ENCODE measurements around the gene KRT6A.
"Not testable (repeated sequence)": the region's sequence is repeated elsewhere in the genome, so short reads cannot be mapped to it uniquely, and the experiment has no call there.

Gene KRT6A

GRCh38 chr12:52506858-52507715 is 14.0 kb upstream of the KRT6A start:
- H3K4me1 ChIP-seq (ENCODE audit: insufficient read depth, low read length), result no peaks in the 10 kb centered on the region
- DNase-seq, result no peak
- H2AFZ ChIP-seq (ENCODE audit: low read depth, low read length), result no peak overlapping the region
- H3K4me3 ChIP-seq (ENCODE audit: low read depth in 1 of 2, low read length in 2 of 2), result no peak overlapping the region
- no peaks in the 10 kb centered on the region for H3K36me3 ChIP-seq (ENCODE audit: insufficient read depth, low read length)
- no peaks in the 10 kb centered on the region for H3K27me3 ChIP-seq (ENCODE audit: insufficient read depth, low read length, poor library complexity)
- H4K20me1 ChIP-seq (ENCODE audit: insufficient read depth, low read length), result no peaks in the 10 kb centered on the region
- TF ChIP-seq, protein P1, sequence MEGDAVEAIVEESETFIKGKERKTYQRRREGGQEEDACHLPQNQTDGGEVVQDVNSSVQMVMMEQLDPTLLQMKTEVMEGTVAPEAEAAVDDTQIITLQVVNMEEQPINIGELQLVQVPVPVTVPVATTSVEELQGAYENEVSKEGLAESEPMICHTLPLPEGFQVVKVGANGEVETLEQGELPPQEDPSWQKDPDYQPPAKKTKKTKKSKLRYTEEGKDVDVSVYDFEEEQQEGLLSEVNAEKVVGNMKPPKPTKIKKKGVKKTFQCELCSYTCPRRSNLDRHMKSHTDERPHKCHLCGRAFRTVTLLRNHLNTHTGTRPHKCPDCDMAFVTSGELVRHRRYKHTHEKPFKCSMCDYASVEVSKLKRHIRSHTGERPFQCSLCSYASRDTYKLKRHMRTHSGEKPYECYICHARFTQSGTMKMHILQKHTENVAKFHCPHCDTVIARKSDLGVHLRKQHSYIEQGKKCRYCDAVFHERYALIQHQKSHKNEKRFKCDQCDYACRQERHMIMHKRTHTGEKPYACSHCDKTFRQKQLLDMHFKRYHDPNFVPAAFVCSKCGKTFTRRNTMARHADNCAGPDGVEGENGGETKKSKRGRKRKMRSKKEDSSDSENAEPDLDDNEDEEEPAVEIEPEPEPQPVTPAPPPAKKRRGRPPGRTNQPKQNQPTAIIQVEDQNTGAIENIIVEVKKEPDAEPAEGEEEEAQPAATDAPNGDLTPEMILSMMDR (IDR thresholded peaks at IDR 0.05; ENCODE audit: borderline replicate concordance, extremely low read depth, low read length, poor library complexity, severe bottlenecking), result peak; percentile 48
- TF ChIP-seq EZH2 (IDR thresholded peaks at IDR 0.05; ENCODE audit: borderline replicate concordance, low read depth, low read length, severe bottlenecking), result no peak
- H3K4me2 ChIP-seq (ENCODE audit: insufficient read depth, low read length), result no peak overlapping the region
- ATAC-seq (ENCODE audit: insufficient read depth, low read depth), result no peak
- H3K9ac ChIP-seq (ENCODE audit: low read depth, low read length), result no peak overlapping the region
- H3K27ac ChIP-seq (ENCODE audit: low read length), result no peak overlapping the region
- no peaks in the 10 kb centered on the region for H3K79me2 ChIP-seq (ENCODE audit: insufficient read depth, low read length)
- no peaks in the 10 kb centered on the region for H3K9me3 ChIP-seq (ENCODE audit: insufficient read depth, low read length, severe bottlenecking)

DNA sequence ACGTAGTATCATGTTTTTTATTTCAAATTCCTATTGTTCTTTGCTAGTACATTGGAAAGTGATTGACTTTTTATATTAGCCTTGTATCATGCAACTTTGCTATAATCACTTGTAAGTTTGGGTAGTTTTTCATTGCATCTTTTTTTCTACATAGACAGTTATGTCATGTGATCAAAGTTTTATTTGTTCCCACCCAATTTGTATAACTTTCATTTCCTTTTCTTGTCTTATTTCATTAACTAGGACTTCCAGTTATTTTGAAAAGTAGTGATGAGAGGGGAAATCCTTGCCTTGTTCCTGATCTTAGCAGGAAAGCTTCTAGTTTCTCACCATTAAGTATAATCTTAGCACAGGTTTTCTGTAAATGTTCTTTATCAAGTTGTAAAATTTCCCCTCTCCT is 9.8 kb upstream of the KRT6A start:
- Histone ChIP-seq H3K4me2 (ENCODE audit: insufficient read depth, low read length) (no peak overlapping the region), H3K4me1 (ENCODE audit: insufficient read depth, low read length) (no peaks in the 10 kb centered on the region)

DNA sequence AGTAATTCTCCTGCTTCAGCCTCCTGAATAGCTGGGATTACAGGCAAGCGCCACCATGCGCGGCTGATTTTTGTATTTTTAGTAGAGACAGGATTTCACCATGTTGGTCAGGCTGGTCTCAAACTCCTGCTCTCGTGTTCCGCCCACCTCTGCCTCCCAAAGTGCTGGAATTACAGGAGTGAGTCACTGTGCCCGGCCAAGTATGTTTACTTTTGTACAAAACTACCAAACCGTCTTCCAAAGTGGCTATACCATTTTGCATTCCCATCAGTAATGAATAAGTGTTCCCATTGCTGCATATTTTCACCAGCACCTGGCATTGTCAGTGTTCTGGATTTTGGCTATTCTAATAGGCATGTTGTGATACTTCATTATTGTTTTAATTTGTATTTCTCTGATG is 8.4 kb upstream of the KRT6A start:
- Histone ChIP-seq H3K27ac (ENCODE audit: low read length) (no peak overlapping the region), H2AFZ (ENCODE audit: low read depth, low read length) (no peak overlapping the region), H4K20me1 (ENCODE audit: insufficient read depth, low read length) (no peaks in the 10 kb centered on the region), H3K4me2 (ENCODE audit: insufficient read depth, low read length) (no peak overlapping the region), H3K36me3 (ENCODE audit: insufficient read depth, low read length) (no peaks in the 10 kb centered on the region), H3K4me1 (ENCODE audit: insufficient read depth, low read length) (no peaks in the 10 kb centered on the region), H3K9ac (ENCODE audit: low read depth, low read length) (no peak overlapping the region), H3K27me3 (ENCODE audit: insufficient read depth, low read length, poor library complexity) (peaks cover 6% of the 10 kb centered on the region), H3K9me3 (ENCODE audit: insufficient read depth, low read length, severe bottlenecking) (no peaks in the 10 kb centered on the region), H3K4me3 (ENCODE audit: low read depth in 1 of 2, low read length in 2 of 2) (no peak overlapping the region), H3K79me2 (ENCODE audit: insufficient read depth, low read length) (no peaks in the 10 kb centered on the region)
- TF ChIP-seq, protein P1 (IDR thresholded peaks at IDR 0.05; ENCODE audit: borderline replicate concordance, extremely low read depth, low read length, poor library complexity, severe bottlenecking), result no peak
- TF ChIP-seq EZH2 (IDR thresholded peaks at IDR 0.05; ENCODE audit: borderline replicate concordance, low read depth, low read length, severe bottlenecking), result no peak
- DNase-seq (no peak), ATAC-seq (ENCODE audit: insufficient read depth, low read depth) (no peak)

More for the DNA sequence above, 9.8 kb upstream of the KRT6A start:
- TF ChIP-seq, protein P1 (IDR thresholded peaks at IDR 0.05; ENCODE audit: borderline replicate concordance, extremely low read depth, low read length, poor library complexity, severe bottlenecking), result no peak
- Histone ChIP-seq H3K9me3 (ENCODE audit: insufficient read depth, low read length, severe bottlenecking) (no peaks in the 10 kb centered on the region), H3K36me3 (ENCODE audit: insufficient read depth, low read length) (no peaks in the 10 kb centered on the region), H3K27me3 (ENCODE audit: insufficient read depth, low read length, poor library complexity) (no peaks in the 10 kb centered on the region), H3K9ac (ENCODE audit: low read depth, low read length) (no peak overlapping the region), H3K79me2 (ENCODE audit: insufficient read depth, low read length) (no peaks in the 10 kb centered on the region), H3K4me3 (ENCODE audit: low read depth in 1 of 2, low read length in 2 of 2) (no peak overlapping the region), H3K27ac (ENCODE audit: low read length) (no peak overlapping the region), H2AFZ (ENCODE audit: low read depth, low read length) (no peak overlapping the region), H4K20me1 (ENCODE audit: insufficient read depth, low read length) (no peaks in the 10 kb centered on the region)
- DNase-seq (no peak), ATAC-seq (ENCODE audit: insufficient read depth, low read depth) (no peak)

GRCh38 chr12:52500574-52500973 is 7.5 kb upstream of the KRT6A start:
- not testable (repeated sequence) for H3K36me3 ChIP-seq (ENCODE audit: insufficient read depth, low read length); H3K9ac ChIP-seq (ENCODE audit: low read depth, low read length); DNase-seq; H3K79me2 ChIP-seq (ENCODE audit: insufficient read depth, low read length); H4K20me1 ChIP-seq (ENCODE audit: insufficient read depth, low read length); H2AFZ ChIP-seq (ENCODE audit: low read depth, low read length); H3K9me3 ChIP-seq (ENCODE audit: insufficient read depth, low read length, severe bottlenecking); H3K4me1 ChIP-seq (ENCODE audit: insufficient read depth, low read length); ATAC-seq (ENCODE audit: insufficient read depth, low read depth); H3K4me2 ChIP-seq (ENCODE audit: insufficient read depth, low read length); H3K27me3 ChIP-seq (ENCODE audit: insufficient read depth, low read length, poor library complexity); H3K27ac ChIP-seq (ENCODE audit: low read length); H3K4me3 ChIP-seq (ENCODE audit: low read depth in 1 of 2, low read length in 2 of 2)

Measured in DND-41 (cell line).